Stimulated activated CD4-positive, alpha-beta T cell treated with anti-CD3 and anti-CD28 coated beads, Interleukin-1b, Interleukin-23, amount 100 ng/mL, for 4 hours (primary cell): Measurements from ENCODE around the gene MAPRE3.

Experiments used
- DNase-seq, 2 donors: peaks; one replicate each; pipeline ENCODE4 v3.0.0-alpha.2; 2020; ENCODE audit warnings: low read depth in 2 of 2

The MAPRE3 gene

GRCh38 chr2:27040282-27040681 lies 69.8 kb downstream of the MAPRE3 start:
- DNase-seq = no peak

- DNase-seq = no peak
Observed at GRCh38 chr2:27041752-27042151, 71.3 kb downstream of the MAPRE3 start.

GRCh38 chr2:27042159-27042661 lies 71.8 kb downstream of the MAPRE3 start:
- no peak for DNase-seq

- DNase-seq = no peak
Observed at GRCh38 chr2:27042985-27043634, 72.7 kb downstream of the MAPRE3 start.

- peak; percentile 55 to 65 for DNase-seq
Observed at GRCh38 chr2:27049422-27050280, 79.2 kb downstream of the MAPRE3 start.

GRCh38 chr2:27050281-27050995 lies 80.0 kb downstream of the MAPRE3 start:
- DNase-seq = peak; percentile 82 to 95

- peak; percentile 90 to 93 for DNase-seq
Observed at GRCh38 chr2:27050996-27051901, 80.8 kb downstream of the MAPRE3 start, which contains the start of gene AGBL5. TSS of gene AGBL5 (plus strand) at chr2:27051668. CDS start at chr2:27052959, 1,291 bp downstream.

GRCh38 chr2:27051902-27052645 lies 81.6 kb downstream of the MAPRE3 start:
- no peak for DNase-seq

GRCh38 chr2:27053321-27053720 lies 82.9 kb downstream of the MAPRE3 start:
- no peak for DNase-seq

- no peak for DNase-seq
Observed at GRCh38 chr2:27053776-27054175, 83.3 kb downstream of the MAPRE3 start.

GRCh38 chr2:27054721-27055120 lies 84.3 kb downstream of the MAPRE3 start:
- no peak for DNase-seq

- DNase-seq = no peak
Observed at GRCh38 chr2:27057184-27057583, 86.7 kb downstream of the MAPRE3 start.

- DNase-seq = no peak
Observed at GRCh38 chr2:27058210-27058609, 87.8 kb downstream of the MAPRE3 start.

GRCh38 chr2:27059141-27059820 lies 88.8 kb downstream of the MAPRE3 start:
- DNase-seq = no peak

GRCh38 chr2:27060323-27060722 lies 89.9 kb downstream of the MAPRE3 start:
- DNase-seq = no peak

GRCh38 chr2:27065128-27065527 lies 94.7 kb downstream of the MAPRE3 start:
- DNase-seq = no peak

- no peak for DNase-seq
Observed at GRCh38 chr2:27067385-27067784, 96.9 kb downstream of the MAPRE3 start.

- DNase-seq = no peak
Observed at GRCh38 chr2:27069436-27069835, 99.0 kb downstream of the MAPRE3 start.

GRCh38 chr2:27069961-27070618 lies 99.7 kb downstream of the MAPRE3 start:
- no peak for DNase-seq
